Naive B cell (primary cell): ENCODE measurements around the gene FKBP15. TPM values are rescaled to one million over a fixed set of nuclear protein-coding genes. Genes with fewer than 3 reads are reported as not detected.

Source experiments
- polyA plus RNA-seq, 6 donors: library from polyadenylated mRNA; unstranded; fragments of 300-500 nt; fragmentation: Illumina TruSeq; gene quantifications; one replicate each; pipeline ENCODE4 v1.2.3, GENCODE V29; 2021; ENCODE audit warnings: low read depth in 6 of 6

The FKBP15 gene
- polyA plus RNA-seq, 6 donors from 2014 or later = 1.9 to 19.7 (median 11.1) TPM

Other genes starting within 250 kb of the FKBP15 start
- 1 to 10 TPM in 3 of 6 donors, under 1 TPM in 2, not detected in 1; 0.60 to 3.2 (median 2.2) TPM for gene ZNF883, start 209.1 kb downstream of the FKBP15 start, polyA plus RNA-seq
- gene ZFP37, start 164.6 kb downstream of the FKBP15 start, polyA plus RNA-seq = 1 to 10 TPM in 5 of 6 donors, under 1 TPM in 1; 0.73 to 2.9 (median 1.8) TPM
- 1 to 10 TPM in 5 of 6 donors, not detected in 1; 1.3 to 2.5 (median 1.8) TPM for gene SLC31A2, start 70.3 kb downstream of the FKBP15 start, polyA plus RNA-seq
- gene SLC31A1, start 267 bp upstream of the FKBP15 start, polyA plus RNA-seq = 1 to 10 TPM in 5 of 6 donors, not detected in 1; 1.5 to 2.7 (median 2.0) TPM
- 100 to 1,000 TPM in 5 of 6 donors, 10 to 100 TPM in 1; 99.0 to 184 (median 138) TPM for gene CDC26, start 54.3 kb upstream of the FKBP15 start, polyA plus RNA-seq
- gene PRPF4, start 54.4 kb upstream of the FKBP15 start, polyA plus RNA-seq = 10 to 100 TPM in 5 of 6 donors, 1 to 10 TPM in 1; 8.2 to 28.2 (median 22.4) TPM
- not detected for gene RNF183, start 82.1 kb upstream of the FKBP15 start, polyA plus RNA-seq
- under 1 TPM in 4 of 6 donors, not detected in 2; 0.09 to 0.88 (median 0.30) TPM for gene WDR31, start 119.0 kb upstream of the FKBP15 start, polyA plus RNA-seq
- 1 to 10 TPM in 4 of 6 donors, under 1 TPM in 2; 0.16 to 1.9 (median 1.2) TPM for gene BSPRY, start 128.3 kb upstream of the FKBP15 start, polyA plus RNA-seq
- 10 to 100 TPM; 36.3 to 51.3 (median 42.8) TPM for gene HDHD3, start 155.7 kb upstream of the FKBP15 start, polyA plus RNA-seq
- 10 to 100 TPM; 13.2 to 29.3 (median 17.3) TPM for gene ALAD, start 180.0 kb upstream of the FKBP15 start, polyA plus RNA-seq
- gene POLE3, start 189.4 kb upstream of the FKBP15 start, polyA plus RNA-seq = 100 to 1,000 TPM; 112 to 213 (median 140) TPM
- under 1 TPM in 5 of 6 donors, not detected in 1; 0.23 to 0.74 (median 0.52) TPM for gene C9orf43, start 189.5 kb upstream of the FKBP15 start, polyA plus RNA-seq
- 10 to 100 TPM in 1 of 6 donors, 1 to 10 TPM in 5; 3.8 to 13.8 (median 5.8) TPM for gene RGS3, start 242.4 kb upstream of the FKBP15 start, polyA plus RNA-seq